Measurements from ENCODE around the gene SLCO3A1.

- TF ChIP-seq CTCF (conservative IDR thresholded peaks at IDR 0.05; ENCODE audit: low read length), result no peak
- no peak for TF ChIP-seq EZH2phosphoT487 (IDR thresholded peaks at IDR 0.05; ENCODE audit: borderline replicate concordance)
These were observed 158.8 kb downstream of the SLCO3A1 start for GRCh38 chr15:92012368-92012629.

All from Loucy (cell line).